ENCODE data around the gene CACNA1S. TPM values are rescaled to one million over a fixed set of nuclear protein-coding genes. Genes with fewer than 3 reads are reported as not detected.

Gene CACNA1S
- total RNA-seq, 1 donor from 2014 or later = 0.07 TPM

- Mint-ChIP-seq H3K27me3 (ENCODE audit: unreplicated experiment) (peaks cover 7% of the 10 kb centered on the region), H3K9me3 (ENCODE audit: unreplicated experiment) (peaks cover 4% of the 10 kb centered on the region), H3K36me3 (ENCODE audit: unreplicated experiment) (no peaks in the 10 kb centered on the region), H3K27ac (ENCODE audit: unreplicated experiment) (no peak overlapping the region), H3K4me3 (ENCODE audit: unreplicated experiment) (peak overlapping the region; percentile 87), H3K4me1 (ENCODE audit: low read depth, unreplicated experiment) (peaks cover 8% of the 10 kb centered on the region)
- no peak for DNase-seq
- no peak for TF ChIP-seq CTCF (IDR thresholded peaks at IDR 0.05; ENCODE audit: partially characterized antibody, unreplicated experiment)
These were observed 1.4 kb upstream of the CACNA1S start for GRCh38 chr1:201113451-201114244.

GRCh38 chr1:201112926-201113325 lies 700 bp upstream of the CACNA1S start:
- Mint-ChIP-seq H3K36me3 (ENCODE audit: unreplicated experiment) (no peaks in the 10 kb centered on the region), H3K27me3 (ENCODE audit: unreplicated experiment) (peaks cover 7% of the 10 kb centered on the region), H3K4me1 (ENCODE audit: low read depth, unreplicated experiment) (peaks cover 8% of the 10 kb centered on the region), H3K27ac (ENCODE audit: unreplicated experiment) (no peak overlapping the region), H3K9me3 (ENCODE audit: unreplicated experiment) (peaks cover 4% of the 10 kb centered on the region), H3K4me3 (ENCODE audit: unreplicated experiment) (no peak overlapping the region)
- DNase-seq = no peak
- TF ChIP-seq CTCF (IDR thresholded peaks at IDR 0.05; ENCODE audit: partially characterized antibody, unreplicated experiment) = no peak

- no peak overlapping the region for H3K27ac Mint-ChIP-seq (ENCODE audit: unreplicated experiment)
- H3K4me1 Mint-ChIP-seq (ENCODE audit: low read depth, unreplicated experiment) = peaks cover 8% of the 10 kb centered on the region
- no peak for TF ChIP-seq CTCF (IDR thresholded peaks at IDR 0.05; ENCODE audit: partially characterized antibody, unreplicated experiment)
- DNase-seq = no peak
- no peaks in the 10 kb centered on the region for H3K36me3 Mint-ChIP-seq (ENCODE audit: unreplicated experiment)
- H3K27me3 Mint-ChIP-seq (ENCODE audit: unreplicated experiment) = peaks cover 5% of the 10 kb centered on the region
- peaks cover 4% of the 10 kb centered on the region for H3K9me3 Mint-ChIP-seq (ENCODE audit: unreplicated experiment)
- H3K4me3 Mint-ChIP-seq (ENCODE audit: unreplicated experiment) = no peak overlapping the region
These were observed 554 bp downstream of the CACNA1S start for GRCh38 chr1:201111672-201112071.

GRCh38 chr1:201111156-201111555 lies 1.1 kb downstream of the CACNA1S start:
- peaks cover 8% of the 10 kb centered on the region for H3K4me1 Mint-ChIP-seq (ENCODE audit: low read depth, unreplicated experiment)
- no peak overlapping the region for H3K27ac Mint-ChIP-seq (ENCODE audit: unreplicated experiment)
- H3K4me3 Mint-ChIP-seq (ENCODE audit: unreplicated experiment) = no peak overlapping the region

More at GRCh38 chr1:201111156-201111555, 1.1 kb downstream of the CACNA1S start:
- Mint-ChIP-seq H3K9me3 (ENCODE audit: unreplicated experiment) (peaks cover 4% of the 10 kb centered on the region), H3K36me3 (ENCODE audit: unreplicated experiment) (no peaks in the 10 kb centered on the region), H3K27me3 (ENCODE audit: unreplicated experiment) (peaks cover 5% of the 10 kb centered on the region)
- no peak for DNase-seq
- TF ChIP-seq CTCF (IDR thresholded peaks at IDR 0.05; ENCODE audit: partially characterized antibody, unreplicated experiment) = no peak
